Body of pancreas (tissue), 4 donors: ENCODE results near the gene SUSD3. TPM values are rescaled to one million over a fixed set of nuclear protein-coding genes. Genes with fewer than 3 reads are reported as not detected.

Experiments
- ATAC-seq: fragments of 150-250 bp; one replicate; pipeline ENCODE4 v1.9.1; 2016
- DNase-seq, 4 donors: peaks; one replicate each; pipeline ENCODE4 v3.0.0-alpha.2; 2019
- H3K27ac ChIP-seq, 4 donors: fragments of 200-600 bp; sonication (generic); 1 replicate in 3 of 4; 2 replicates in 1 of 4; pipeline versions ENCODE4 v1.5.1 to v1.6.1; 2016 to 2019; ENCODE audit warnings: mild to moderate bottlenecking in 1 of 4, mixed read lengths in 1 of 4, moderate library complexity in 1 of 4
- H3K27me3 ChIP-seq, 2 donors: fragments of 200-600 bp; sonication (generic); one replicate each; pipeline ENCODE4 v1.6.0; 2016; ENCODE audit warnings: mild to moderate bottlenecking in 1 of 2
- H3K36me3 ChIP-seq, 2 donors: fragments of 200-600 bp; sonication (generic); replicated peaks in 1 of 2; 2 replicates each; pipeline ENCODE4 v1.5.1; 2016; ENCODE audit warnings: low read depth in 2 of 2; ENCODE audit not compliant: insufficient read depth in 1 of 2
- H3K4me1 ChIP-seq: fragments of 200-600 bp; sonication (generic); one replicate; pipeline ENCODE4 v1.6.0; 2016
- H3K4me3 ChIP-seq, 2 donors: fragments of 200-600 bp; sonication (generic); 1 replicate in 1 of 2; 2 replicates in 1 of 2; pipeline ENCODE4 v1.5.1; 2016 to 2019
- H3K9me3 ChIP-seq, 3 donors: fragments of 200-600 bp; sonication (generic); 1 replicate in 2 of 3; 2 replicates in 1 of 3; pipeline ENCODE4 v1.5.1; 2016
- CTCF ChIP-seq, 7 experiments: fragments of 450-650 bp in 4 of 7; fragments of 200-600 bp in 3 of 7; sonication (generic) in 3 of 7; IDR thresholded peaks; one replicate each; pipeline ENCODE4 v1.5.1; 2016 to 2019; ENCODE audit warnings: antibody characterized with exemption in 7 of 7
- POLR2A ChIP-seq, 3 donors: fragments of 450-650 bp; IDR thresholded peaks; one replicate each; pipeline ENCODE4 v1.6.1; 2016; ENCODE audit warnings: antibody characterized with exemption in 3 of 3, mild to moderate bottlenecking in 2 of 3
- WGBS, 2 donors: methylation state at CpG; one replicate each; pipeline ENCODE4 v1.1.5; 2017; 5-methylcytosine and 5-hydroxymethylcytosine counted together
- intact Hi-C: fragments of 100-400 bp; cut with DNase I; formaldehyde crosslinking; loops from one replicate; pipeline ENCODE4 v1.15.1; 2023
- total RNA-seq, 2 donors: library from RNA; depleted of rRNA; stranded (reverse); fragments of >200 nt; gene quantifications; one replicate each; pipeline ENCODE4 v1.1.0, GENCODE V29; 2016

Gene SUSD3
- total RNA-seq, 2 donors from 2014 or later: 3.6 TPM; not detected in 1

GRCh38 chr9:93122721-93123221, 64.3 kb downstream of the SUSD3 start:
- H3K4me1 ChIP-seq: peaks cover 16% of the 10 kb centered on the region
- no peaks in the 10 kb centered on the region for H3K27me3 ChIP-seq
- TF ChIP-seq CTCF (IDR thresholded peaks at IDR 0.05): no peak
- TF ChIP-seq POLR2A (IDR thresholded peaks at IDR 0.05): no peak
- peak in 1 of 4 donors; percentile 12 for DNase-seq
- H3K27ac ChIP-seq: no peak overlapping the region
- no peak for ATAC-seq
- intact Hi-C loops: no loop called here
- no peaks in the 10 kb centered on the region for H3K9me3 ChIP-seq
- 88 to 92% methylated on average over 10 to 14 of the region's 14 CpGs for WGBS, 2 donors
- no peak overlapping the region for H3K4me3 ChIP-seq
- H3K36me3 ChIP-seq: peaks cover 0 to 4% of the 10 kb centered on the region in 2 donors

GRCh38 chr9:93123561-93124283, 65.2 kb downstream of the SUSD3 start:
- ATAC-seq: no peak
- no peak for TF ChIP-seq CTCF (IDR thresholded peaks at IDR 0.05)
- TF ChIP-seq POLR2A (IDR thresholded peaks at IDR 0.05): no peak
- Histone ChIP-seq H3K36me3 (peaks cover 0 to 4% of the 10 kb centered on the region in 2 donors), H3K4me1 (peaks cover 16% of the 10 kb centered on the region), H3K4me3 (no peak overlapping the region), H3K9me3 (no peaks in the 10 kb centered on the region), H3K27ac (no peak overlapping the region), H3K27me3 (no peaks in the 10 kb centered on the region)
- WGBS, 2 donors: 82 to 96% methylated on average over 9 to 13 of the region's 14 CpGs
- peak in 1 of 4 donors; percentile 13 for DNase-seq
- intact Hi-C loops: no loop called here

GRCh38 chr9:93124793-93125192, 66.3 kb downstream of the SUSD3 start:
- no peak for ATAC-seq
- H3K36me3 ChIP-seq: peaks cover 0 to 4% of the 10 kb centered on the region in 2 donors
- peaks cover 19% of the 10 kb centered on the region for H3K4me1 ChIP-seq
- peak in 2 of 4 donors; percentile 8 to 10 for DNase-seq
- no peaks in the 10 kb centered on the region for H3K9me3 ChIP-seq
- WGBS, 2 donors: 90 to 97% methylated on average over 10 to 16 of the region's 16 CpGs
- H3K4me3 ChIP-seq: no peak overlapping the region
- no peak overlapping the region for H3K27ac ChIP-seq
- intact Hi-C loops: no loop called here
- no peak for TF ChIP-seq CTCF (IDR thresholded peaks at IDR 0.05)
- no peaks in the 10 kb centered on the region for H3K27me3 ChIP-seq

GRCh38 chr9:93125331-93125894, 66.9 kb downstream of the SUSD3 start:
- intact Hi-C loops: no loop called here
- Histone ChIP-seq H3K4me1 (peaks cover 19% of the 10 kb centered on the region), H3K9me3 (no peaks in the 10 kb centered on the region), H3K4me3 (no peak overlapping the region), H3K27me3 (no peaks in the 10 kb centered on the region), H3K36me3 (peaks cover 0 to 4% of the 10 kb centered on the region in 2 donors), H3K27ac (no peak overlapping the region)
- TF ChIP-seq POLR2A (IDR thresholded peaks at IDR 0.05): no peak
- TF ChIP-seq CTCF (IDR thresholded peaks at IDR 0.05): no peak
- DNase-seq: peak in 1 of 4 donors; percentile 4
- no peak for ATAC-seq
- WGBS, 2 donors: 93% methylated on average over 8 to 10 of the region's 10 CpGs
